Endothelial cell of umbilical vein (primary cell): ENCODE data around the gene LCE1D.

ENCODE experiments used
- CTCF ChIP-seq, 2 donors: IDR thresholded peaks; 1 replicate in 1 of 2; 2 replicates in 1 of 2; pipeline ENCODE4 v1.5.1; 2011; ENCODE audit warnings: low read length in 2 of 2, mild to moderate bottlenecking in 2 of 2, moderate library complexity in 2 of 2, control low read depth in 1 of 2, inconsistent platforms in 1 of 2, low read depth in 1 of 2; ENCODE audit not compliant: insufficient read depth in 1 of 2; ENCODE audit errors: extremely low read depth in 1 of 2
- EZH2 ChIP-seq: IDR thresholded peaks from 2 replicates; pipeline ENCODE4 v1.6.1; 2012; ENCODE audit warnings: borderline replicate concordance, low read depth, mild to moderate bottlenecking, moderate library complexity, low read length, inconsistent platforms; ENCODE audit not compliant: severe bottlenecking
- GATA2 ChIP-seq: IDR thresholded peaks from 2 replicates; pipeline ENCODE4 v1.7.0; 2011; ENCODE audit warnings: low read depth, mild to moderate bottlenecking, moderate library complexity, mixed read lengths, low read length; ENCODE audit not compliant: insufficient read length, insufficient read depth
- MAX ChIP-seq: IDR thresholded peaks from 2 replicates; pipeline ENCODE4 v1.6.1; 2011; ENCODE audit not compliant: insufficient read depth, insufficient read length
- MYC ChIP-seq: IDR thresholded peaks from one replicate; pipeline ENCODE4 v1.6.1; 2011; ENCODE audit warnings: mild to moderate bottlenecking, low read depth, low read length
- POLR2A ChIP-seq: IDR thresholded peaks from 2 replicates; pipeline ENCODE4 v1.6.1; 2012; ENCODE audit warnings: low read depth, mild to moderate bottlenecking, control low read depth, low read length
- POLR2AphosphoS5 ChIP-seq: IDR thresholded peaks from 2 replicates; pipeline ENCODE4 v1.6.1; 2012; ENCODE audit warnings: low read depth, mild to moderate bottlenecking, control low read depth, low read length, moderate library complexity; ENCODE audit not compliant: insufficient read depth

GRCh38 chr1:152823294-152823693 is 26.8 kb downstream of the LCE1D start:
- TF ChIP-seq CTCF (IDR thresholded peaks at IDR 0.05; ENCODE audit: extremely low read depth in 1 of 2, insufficient read depth in 1 of 2, low read depth in 1 of 2, low read length in 2 of 2), result no peak
- TF ChIP-seq MAX, result no peak
- TF ChIP-seq POLR2AphosphoS5, result no peak
- no peak for TF ChIP-seq GATA2
- no peak for TF ChIP-seq POLR2A
- no peak for TF ChIP-seq EZH2
- no peak for TF ChIP-seq MYC
